Stimulated activated CD8-positive, alpha-beta memory T cell treated with anti-CD3 and anti-CD28 coated beads, Interleukin-7, amount 100 ng/mL, for 4 hours (primary cell): ENCODE data around the gene COMMD10.

Source experiments
- DNase-seq, 2 donors: peaks; one replicate each; pipeline ENCODE4 v3.0.0-alpha.2; 2020; ENCODE audit warnings: low read depth in 2 of 2

COMMD10 gene

GRCh38 chr5:116216246-116216645 is 131.4 kb downstream of the COMMD10 start:
- no peak for DNase-seq

- no peak for DNase-seq
Measured at GRCh38 chr5:116225281-116225922, 140.6 kb downstream of the COMMD10 start.

GRCh38 chr5:116229131-116229689 is 144.4 kb downstream of the COMMD10 start:
- DNase-seq = no peak

GRCh38 chr5:116231288-116231687 is 146.5 kb downstream of the COMMD10 start:
- no peak for DNase-seq

- DNase-seq = no peak
Measured at GRCh38 chr5:116234681-116235080, 149.9 kb downstream of the COMMD10 start.

GRCh38 chr5:116237917-116238500 is 153.2 kb downstream of the COMMD10 start:
- DNase-seq = no peak

- no peak for DNase-seq
Measured at GRCh38 chr5:116242343-116242742, 157.5 kb downstream of the COMMD10 start.

- no peak for DNase-seq
Measured at GRCh38 chr5:116248432-116248831, 163.6 kb downstream of the COMMD10 start.

- DNase-seq = no peak
Measured at GRCh38 chr5:116249648-116250047, 164.8 kb downstream of the COMMD10 start.

GRCh38 chr5:116256717-116257116 is 171.9 kb downstream of the COMMD10 start:
- no peak for DNase-seq

- no peak for DNase-seq
Measured at GRCh38 chr5:116265471-116265870, 180.6 kb downstream of the COMMD10 start.

GRCh38 chr5:116271446-116272025 is 186.7 kb downstream of the COMMD10 start:
- DNase-seq = no peak

GRCh38 chr5:116272281-116272941 is 187.6 kb downstream of the COMMD10 start:
- DNase-seq = no peak

- DNase-seq = no peak
Measured at GRCh38 chr5:116273448-116274242, 188.8 kb downstream of the COMMD10 start.

GRCh38 chr5:116274251-116274650 is 189.4 kb downstream of the COMMD10 start:
- DNase-seq = no peak

GRCh38 chr5:116275282-116275681 is 190.5 kb downstream of the COMMD10 start:
- DNase-seq = no peak

- DNase-seq = no peak
Measured at GRCh38 chr5:116276952-116277351, 192.1 kb downstream of the COMMD10 start.

- DNase-seq = no peak
Measured at GRCh38 chr5:116280149-116280803, 195.5 kb downstream of the COMMD10 start.

- DNase-seq = no peak
Measured at GRCh38 chr5:116281309-116281708, 196.5 kb downstream of the COMMD10 start.

GRCh38 chr5:116288524-116288923 is 203.7 kb downstream of the COMMD10 start:
- no peak for DNase-seq

GRCh38 chr5:116289276-116289675 is 204.5 kb downstream of the COMMD10 start:
- DNase-seq = no peak
